Prostate gland (tissue), 2 donors: ENCODE data around the gene FGF12.

Source experiments
- POLR2A ChIP-seq: fragments of 450-650 bp; IDR thresholded peaks from one replicate; pipeline ENCODE4 v1.6.1; 2016; ENCODE audit warnings: antibody characterized with exemption, mild to moderate bottlenecking
- POLR2AphosphoS5 ChIP-seq: sonication (generic); formaldehyde crosslinking; IDR thresholded peaks from one replicate; pipeline ENCODE4 v1.6.1; 2017; ENCODE audit warnings: antibody characterized with exemption
- TF ChIP-seq, protein P1 (sequence below), 4 experiments: fragments of 200-600 bp in 2 of 4; fragments of 450-650 bp in 2 of 4; sonication (generic) in 2 of 4; IDR thresholded peaks; 1 replicate in 3 of 4; 2 replicates in 1 of 4; pipeline ENCODE4 v1.5.1; 2016 to 2019; ENCODE audit warnings: antibody characterized with exemption in 4 of 4, mild to moderate bottlenecking in 2 of 4, moderate library complexity in 2 of 4

DNA sequence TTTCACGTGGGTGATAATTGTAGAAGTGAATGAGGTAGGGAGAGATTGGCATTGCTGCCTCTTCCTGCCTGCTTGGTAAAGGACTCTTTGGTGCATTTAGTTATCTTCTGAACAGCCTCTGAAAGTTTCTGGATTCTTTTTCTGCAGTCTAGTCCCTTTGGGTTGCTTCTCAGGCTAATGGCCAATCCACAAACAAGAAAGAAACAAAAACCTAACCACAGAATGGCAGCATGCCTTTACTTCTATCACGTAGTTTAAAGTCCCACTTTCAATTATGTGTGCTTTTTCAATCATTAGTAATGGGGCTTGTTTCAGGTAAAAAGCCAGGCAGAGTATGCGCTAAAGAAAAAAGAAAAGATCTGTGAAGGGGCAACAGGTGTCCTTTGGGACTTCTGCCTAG is 7.4 kb downstream of the FGF12 start:
- TF ChIP-seq POLR2AphosphoS5 (no peak), POLR2A (no peak)
- TF ChIP-seq, protein P1, sequence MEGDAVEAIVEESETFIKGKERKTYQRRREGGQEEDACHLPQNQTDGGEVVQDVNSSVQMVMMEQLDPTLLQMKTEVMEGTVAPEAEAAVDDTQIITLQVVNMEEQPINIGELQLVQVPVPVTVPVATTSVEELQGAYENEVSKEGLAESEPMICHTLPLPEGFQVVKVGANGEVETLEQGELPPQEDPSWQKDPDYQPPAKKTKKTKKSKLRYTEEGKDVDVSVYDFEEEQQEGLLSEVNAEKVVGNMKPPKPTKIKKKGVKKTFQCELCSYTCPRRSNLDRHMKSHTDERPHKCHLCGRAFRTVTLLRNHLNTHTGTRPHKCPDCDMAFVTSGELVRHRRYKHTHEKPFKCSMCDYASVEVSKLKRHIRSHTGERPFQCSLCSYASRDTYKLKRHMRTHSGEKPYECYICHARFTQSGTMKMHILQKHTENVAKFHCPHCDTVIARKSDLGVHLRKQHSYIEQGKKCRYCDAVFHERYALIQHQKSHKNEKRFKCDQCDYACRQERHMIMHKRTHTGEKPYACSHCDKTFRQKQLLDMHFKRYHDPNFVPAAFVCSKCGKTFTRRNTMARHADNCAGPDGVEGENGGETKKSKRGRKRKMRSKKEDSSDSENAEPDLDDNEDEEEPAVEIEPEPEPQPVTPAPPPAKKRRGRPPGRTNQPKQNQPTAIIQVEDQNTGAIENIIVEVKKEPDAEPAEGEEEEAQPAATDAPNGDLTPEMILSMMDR (IDR thresholded peaks at IDR 0.05): no peak
